Upper lobe of left lung (tissue), 6 donors: ENCODE data around the gene GLRX3. TPM values are rescaled to one million over a fixed set of nuclear protein-coding genes. Genes with fewer than 3 reads are reported as not detected.
"Not testable (repeated sequence)": the region's sequence is repeated elsewhere in the genome, so short reads cannot be mapped to it uniquely, and the experiment has no call there.

Experiments
- ATAC-seq, 2 donors: fragments of 200-7000 bp; cut with Tn5 transposase; one replicate each; pipeline ENCODE4 v1.9.1; 2022; ENCODE audit warnings: mild to moderate bottlenecking in 2 of 2, moderate library complexity in 2 of 2; ENCODE audit not compliant: low FRiP score in 2 of 2
- DNase-seq, 2 donors: peaks; one replicate each; pipeline ENCODE4 v3.0.0-alpha.2; 2019 to 2020
- H3K27ac ChIP-seq, 4 donors: fragments of 200-600 bp; sonication (generic); one replicate each; pipeline ENCODE4 v1.5.1; 2016 to 2019
- H3K27me3 ChIP-seq, 4 donors: fragments of 200-600 bp; sonication (generic); one replicate each; pipeline ENCODE4 v1.5.1; 2017 to 2019
- H3K36me3 ChIP-seq, 4 donors: fragments of 200-600 bp; sonication (generic); one replicate each; pipeline ENCODE4 v1.5.1; 2016 to 2019
- H3K4me1 ChIP-seq, 4 donors: fragments of 200-600 bp; sonication (generic); one replicate each; pipeline ENCODE4 v1.5.1; 2018 to 2019
- H3K4me3 ChIP-seq, 4 donors: fragments of 200-600 bp; sonication (generic); one replicate each; pipeline ENCODE4 v1.5.1; 2017 to 2019; ENCODE audit warnings: mild to moderate bottlenecking in 2 of 4, moderate library complexity in 1 of 4
- H3K9me3 ChIP-seq, 4 donors: fragments of 200-600 bp; sonication (generic); one replicate each; pipeline ENCODE4 v1.5.1; 2018 to 2019
- EP300 ChIP-seq, 4 donors: sonication (generic); formaldehyde crosslinking; IDR thresholded peaks; one replicate each; pipeline ENCODE4 v1.5.1; 2017; ENCODE audit warnings: antibody characterized with exemption in 4 of 4, control low read depth in 2 of 4
- POLR2A ChIP-seq, 4 donors: fragments of 450-650 bp; IDR thresholded peaks; one replicate each; pipeline ENCODE4 v1.5.1; 2016 to 2017; ENCODE audit warnings: antibody characterized with exemption in 4 of 4, mild to moderate bottlenecking in 2 of 4
- POLR2AphosphoS5 ChIP-seq, 2 donors: sonication (generic); formaldehyde crosslinking; IDR thresholded peaks; one replicate each; pipeline ENCODE4 v1.5.1; 2017; ENCODE audit warnings: antibody characterized with exemption in 2 of 2
- WGBS, 2 donors: methylation state at CpG; one replicate each; pipeline ENCODE4 v1.1.5; 2017 to 2018; 5-methylcytosine and 5-hydroxymethylcytosine counted together
- total RNA-seq, 6 donors: library from RNA; depleted of rRNA in 4 of 6; stranded (reverse); fragments of >200 nt in 4 of 6; gene quantifications; one replicate each; pipeline versions ENCODE4 v1.1.0 to v1.2.1, GENCODE V29; 2016 to 2021
- TF ChIP-seq, protein P1 (sequence below), 6 experiments: fragments of 450-650 bp in 4 of 6; fragments of 200-600 bp in 2 of 6; sonication (generic) in 2 of 6; IDR thresholded peaks; one replicate each; pipeline ENCODE4 v1.5.1; 2016 to 2019; ENCODE audit warnings: antibody characterized with exemption in 6 of 6
- donor health status: DM: no; HTN: no; CAD: no; lungs with moderate emphysema.
- donor health status: DM: no; HTN: yes; CAD: no; lungs with severe emphysema.

Gene GLRX3
- total RNA-seq, 6 donors from 2014 or later, result 21.8 to 64.2 (median 45.7) TPM

DNA sequence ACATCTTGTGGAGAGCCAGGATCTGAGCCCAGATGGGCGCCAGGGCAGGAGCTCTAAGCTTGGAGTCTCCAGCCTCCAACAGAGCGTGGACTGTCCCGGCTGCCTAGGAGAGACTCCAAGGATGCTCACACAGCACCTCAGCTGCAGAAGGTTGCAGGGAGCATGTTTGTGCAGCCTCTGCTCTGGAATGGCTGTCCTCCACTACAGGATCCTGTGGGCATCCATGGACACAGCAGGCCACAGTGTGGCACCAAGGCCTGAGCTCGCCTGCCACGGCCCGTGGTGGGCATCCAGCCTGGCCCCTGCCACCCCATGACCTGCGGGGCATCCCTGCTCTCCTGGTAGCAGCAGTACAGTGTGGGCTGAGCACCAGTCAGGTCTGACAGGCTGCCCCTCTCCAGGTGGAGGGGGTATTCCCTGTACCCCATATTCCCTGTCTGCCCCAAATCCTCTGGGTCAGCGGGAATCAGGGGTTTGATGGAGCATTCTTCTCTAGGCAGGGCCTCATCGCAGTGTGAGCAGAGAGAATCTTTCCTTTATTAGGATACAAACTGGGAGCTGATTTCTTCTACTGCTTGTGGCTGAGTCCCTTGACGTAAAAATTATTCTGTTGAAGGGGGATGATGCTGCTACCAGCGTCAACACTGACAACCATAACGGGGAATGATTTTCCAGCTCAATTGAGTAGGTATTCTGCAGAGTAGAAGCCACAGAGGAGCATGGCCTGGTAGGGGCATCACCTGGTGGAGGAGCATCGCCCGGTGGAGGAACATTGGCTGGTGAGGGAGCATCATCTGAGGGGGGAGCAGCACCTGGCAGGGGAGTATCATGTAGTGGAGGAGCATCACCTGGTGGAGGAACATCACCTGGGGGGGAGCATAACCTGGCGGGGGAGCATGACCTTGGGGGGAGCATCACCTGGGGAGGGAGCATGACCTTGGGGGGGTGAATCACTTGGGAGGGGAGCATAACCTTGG is 60.6 kb downstream of the GLRX3 start:
- WGBS, 2 donors, result 88 to 95% methylated on average over 9 to 12 of the region's 15 CpGs

DNA sequence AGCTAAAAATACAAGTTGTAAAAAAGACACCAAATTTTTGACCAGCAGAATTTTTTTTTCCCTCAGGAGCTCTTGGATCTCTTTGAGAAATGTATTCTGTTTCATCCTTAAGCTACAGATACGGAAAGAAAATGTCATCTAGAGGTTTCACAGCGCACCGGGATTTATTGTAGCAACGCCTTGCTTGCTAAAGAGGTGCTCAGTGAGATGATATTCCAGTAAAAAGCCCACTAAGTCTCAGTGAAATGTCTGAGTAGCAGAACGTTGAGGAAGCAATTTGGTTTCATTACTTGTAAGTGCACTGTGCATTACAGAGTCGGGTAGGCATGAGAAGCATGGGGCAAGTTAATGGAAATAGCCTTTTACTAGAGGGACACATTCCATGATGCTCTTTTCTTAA is 62.5 kb downstream of the GLRX3 start:
- 85 to 93% methylated on average over 6 of the region's 6 CpGs for WGBS, 2 donors
- H3K4me3 ChIP-seq, result no peak overlapping the region
- no peaks in the 10 kb centered on the region for H3K36me3 ChIP-seq
- DNase-seq (no peak), ATAC-seq (no peak)
- TF ChIP-seq EP300 (IDR thresholded peaks at IDR 0.05), result no peak
- TF ChIP-seq POLR2A (IDR thresholded peaks at IDR 0.05), result no peak
- TF ChIP-seq, protein P1, sequence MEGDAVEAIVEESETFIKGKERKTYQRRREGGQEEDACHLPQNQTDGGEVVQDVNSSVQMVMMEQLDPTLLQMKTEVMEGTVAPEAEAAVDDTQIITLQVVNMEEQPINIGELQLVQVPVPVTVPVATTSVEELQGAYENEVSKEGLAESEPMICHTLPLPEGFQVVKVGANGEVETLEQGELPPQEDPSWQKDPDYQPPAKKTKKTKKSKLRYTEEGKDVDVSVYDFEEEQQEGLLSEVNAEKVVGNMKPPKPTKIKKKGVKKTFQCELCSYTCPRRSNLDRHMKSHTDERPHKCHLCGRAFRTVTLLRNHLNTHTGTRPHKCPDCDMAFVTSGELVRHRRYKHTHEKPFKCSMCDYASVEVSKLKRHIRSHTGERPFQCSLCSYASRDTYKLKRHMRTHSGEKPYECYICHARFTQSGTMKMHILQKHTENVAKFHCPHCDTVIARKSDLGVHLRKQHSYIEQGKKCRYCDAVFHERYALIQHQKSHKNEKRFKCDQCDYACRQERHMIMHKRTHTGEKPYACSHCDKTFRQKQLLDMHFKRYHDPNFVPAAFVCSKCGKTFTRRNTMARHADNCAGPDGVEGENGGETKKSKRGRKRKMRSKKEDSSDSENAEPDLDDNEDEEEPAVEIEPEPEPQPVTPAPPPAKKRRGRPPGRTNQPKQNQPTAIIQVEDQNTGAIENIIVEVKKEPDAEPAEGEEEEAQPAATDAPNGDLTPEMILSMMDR (IDR thresholded peaks at IDR 0.05), result no peak
- no peak for TF ChIP-seq POLR2AphosphoS5 (IDR thresholded peaks at IDR 0.05)
- H3K27ac ChIP-seq, result no peak overlapping the region
- no peaks in the 10 kb centered on the region for H3K9me3 ChIP-seq
- no peaks in the 10 kb centered on the region for H3K4me1 ChIP-seq
- no peaks in the 10 kb centered on the region for H3K27me3 ChIP-seq

More for the DNA sequence above, 60.6 kb downstream of the GLRX3 start:
- Histone ChIP-seq H3K4me3 (no peak overlapping the region), H3K9me3 (no peaks in the 10 kb centered on the region), H3K36me3 (no peaks in the 10 kb centered on the region), H3K27ac (no peak overlapping the region), H3K27me3 (no peaks in the 10 kb centered on the region), H3K4me1 (no peaks in the 10 kb centered on the region)
- TF ChIP-seq POLR2AphosphoS5 (IDR thresholded peaks at IDR 0.05), result no peak
- TF ChIP-seq, protein P1 (IDR thresholded peaks at IDR 0.05), result no peak
- no peak for TF ChIP-seq EP300 (IDR thresholded peaks at IDR 0.05)
- no peak for TF ChIP-seq POLR2A (IDR thresholded peaks at IDR 0.05)
- DNase-seq, result peak in 1 of 2 donors; percentile 59
- ATAC-seq, result peak in 1 of 2 donors; percentile 9

DNA sequence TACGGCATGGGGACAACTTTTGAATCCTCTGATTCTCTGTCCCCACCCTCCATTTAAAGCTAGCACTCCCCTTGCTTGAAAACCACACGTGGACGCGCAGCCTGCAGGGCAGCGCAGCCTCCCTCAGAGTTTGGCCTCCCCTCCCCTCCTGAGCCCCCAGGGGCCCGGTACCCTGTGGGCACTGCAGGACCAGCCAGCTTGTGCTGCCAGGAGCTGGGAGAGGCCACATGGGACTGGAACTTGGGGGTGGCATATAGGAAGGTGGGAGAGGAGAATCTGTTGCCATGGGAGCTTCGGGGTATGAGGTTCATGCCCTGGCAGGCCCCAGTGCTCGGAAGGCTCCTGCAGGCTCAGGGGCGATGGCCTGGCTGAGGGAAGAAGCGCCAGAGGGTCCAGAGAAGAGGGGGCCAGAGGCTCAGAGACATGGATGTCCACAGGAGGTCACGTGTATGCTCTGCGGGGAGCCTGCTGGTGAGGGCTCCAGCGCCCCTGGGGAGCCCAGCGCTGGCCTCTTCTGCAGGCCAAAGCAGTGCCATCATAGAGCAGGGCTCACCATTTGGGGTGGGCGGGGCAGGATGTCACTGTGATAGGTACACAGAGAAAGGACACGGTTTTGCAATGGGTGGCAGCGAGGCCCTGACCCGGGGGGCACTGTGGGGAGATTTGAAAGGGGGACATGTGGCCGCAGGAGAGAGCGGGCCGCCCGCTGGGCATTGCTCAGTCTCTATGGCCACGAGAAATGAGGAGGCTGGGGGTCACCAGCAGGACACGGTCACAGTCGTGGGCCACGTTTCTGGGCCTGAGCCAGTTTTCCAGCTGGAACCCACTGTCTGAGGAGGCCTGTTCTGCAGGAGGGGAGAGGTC is 64.2 kb downstream of the GLRX3 start:
- Histone ChIP-seq H3K27me3 (no peaks in the 10 kb centered on the region), H3K27ac (no peak overlapping the region), H3K36me3 (no peaks in the 10 kb centered on the region), H3K9me3 (no peaks in the 10 kb centered on the region), H3K4me1 (no peaks in the 10 kb centered on the region), H3K4me3 (no peak overlapping the region)
- DNase-seq (peak in 1 of 2 donors; percentile 63), ATAC-seq (peak in 1 of 2 donors; percentile 12)
- 82 to 86% methylated on average over 18 to 26 of the region's 26 CpGs for WGBS, 2 donors
- TF ChIP-seq, protein P1 (IDR thresholded peaks at IDR 0.05), result no peak
- no peak for TF ChIP-seq EP300 (IDR thresholded peaks at IDR 0.05)
- no peak for TF ChIP-seq POLR2AphosphoS5 (IDR thresholded peaks at IDR 0.05)
- TF ChIP-seq POLR2A (IDR thresholded peaks at IDR 0.05), result no peak

DNA sequence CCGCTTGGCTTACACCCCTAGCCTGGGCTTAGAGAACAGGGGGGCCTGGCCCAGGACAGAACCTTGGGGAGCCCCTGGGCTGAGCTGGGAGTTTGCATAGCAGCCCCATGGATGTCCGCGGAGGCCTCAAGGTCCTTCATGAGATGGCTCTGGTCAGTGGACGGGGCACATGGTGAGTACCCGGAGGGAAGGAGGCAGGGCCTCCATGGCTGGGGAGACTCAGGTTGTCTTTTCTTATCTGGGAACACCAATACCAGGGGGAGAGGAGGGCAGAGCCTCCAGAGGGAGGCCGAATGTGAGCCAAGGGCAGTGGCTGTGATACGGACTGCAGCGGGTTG is 64.8 kb downstream of the GLRX3 start:
- no peak for TF ChIP-seq EP300 (IDR thresholded peaks at IDR 0.05)
- no peak for TF ChIP-seq POLR2AphosphoS5 (IDR thresholded peaks at IDR 0.05)
- TF ChIP-seq POLR2A (IDR thresholded peaks at IDR 0.05), result no peak
- TF ChIP-seq, protein P1 (IDR thresholded peaks at IDR 0.05), result no peak
- ATAC-seq (no peak), DNase-seq (no peak)
- Histone ChIP-seq H3K36me3 (no peaks in the 10 kb centered on the region), H3K4me3 (no peak overlapping the region), H3K27me3 (no peaks in the 10 kb centered on the region), H3K9me3 (no peaks in the 10 kb centered on the region), H3K4me1 (no peaks in the 10 kb centered on the region), H3K27ac (no peak overlapping the region)
- whole genome bisulfite sequencing, 2 donors, result 88 to 92% methylated on average over 3 to 4 of the region's 8 CpGs

DNA sequence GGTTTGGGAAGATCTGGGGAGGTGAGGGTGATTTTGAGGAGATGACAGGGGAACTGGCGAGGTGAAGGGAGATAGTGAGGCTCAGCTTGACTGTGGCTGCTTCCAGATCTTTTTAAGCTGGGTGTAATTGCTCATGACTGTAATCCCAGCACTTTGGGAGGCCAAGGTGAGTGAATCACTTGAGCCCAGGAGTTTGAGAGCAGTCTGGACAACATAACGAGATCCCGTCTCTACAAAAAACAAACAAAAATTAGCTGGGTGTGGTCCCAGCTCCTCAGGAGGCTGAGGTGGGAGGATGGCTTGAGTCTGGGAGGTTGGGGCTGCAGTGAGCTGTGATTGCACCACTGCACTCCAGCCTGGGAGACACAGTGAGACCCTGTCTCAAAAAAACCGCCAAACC is 66.0 kb downstream of the GLRX3 start:
- not testable (repeated sequence) for H3K4me3 ChIP-seq, H3K27me3 ChIP-seq, H3K36me3 ChIP-seq, ATAC-seq, H3K4me1 ChIP-seq, DNase-seq, H3K27ac ChIP-seq, H3K9me3 ChIP-seq
- WGBS, 2 donors, result 33 to 41% methylated on average over 4 of the region's 4 CpGs
